Neural cell (in vitro differentiated cells): ENCODE measurements around the gene PRSS57. TPM values are rescaled to one million over a fixed set of nuclear protein-coding genes. Genes with fewer than 3 reads are reported as not detected.

ENCODE experiments used
- H2AFZ ChIP-seq: fragments of 200-600, 300-800 bp; sonication (generic), shearing (Covaris generic); 2 replicates; pipeline ENCODE4 v1.6.0; 2014; ENCODE audit warnings: low read depth, mild to moderate bottlenecking, antibody characterized with exemption, low read length, moderate library complexity
- H3F3A ChIP-seq: fragments of 200-600 bp; shearing (Covaris generic); 2 replicates; pipeline ENCODE4 v1.6.1; 2016; ENCODE audit warnings: mild to moderate bottlenecking, moderate library complexity, mixed read lengths, antibody characterized with exemption, low read length; ENCODE audit not compliant: insufficient read depth, poor library complexity, severe bottlenecking
- H3K27ac ChIP-seq: fragments of 200-600, 300-800 bp; sonication (generic), shearing (Covaris generic); 2 replicates; pipeline ENCODE4 v1.5.1; 2014; ENCODE audit warnings: mild to moderate bottlenecking, low read length, moderate library complexity
- H3K27me3 ChIP-seq: fragments of 300-800, 200-600 bp; sonication (generic), shearing (Covaris generic); 2 replicates; pipeline ENCODE4 v1.6.0; 2014; ENCODE audit warnings: mild to moderate bottlenecking, low read depth, low read length, moderate library complexity; ENCODE audit not compliant: insufficient read depth
- H3K36me3 ChIP-seq: fragments of 300-800, 200-600 bp; sonication (generic), shearing (Covaris generic); 2 replicates; pipeline ENCODE4 v1.5.1; 2014; ENCODE audit warnings: mild to moderate bottlenecking, antibody characterized with exemption, low read length, moderate library complexity; ENCODE audit not compliant: insufficient read depth
- H3K4me2 ChIP-seq: fragments of 300-800, 200-600 bp; sonication (generic), shearing (Covaris generic); 2 replicates; pipeline ENCODE4 v1.6.0; 2014; ENCODE audit warnings: mild to moderate bottlenecking, low read length
- H3K4me3 ChIP-seq: fragments of 300-800, 200-600 bp; sonication (generic), shearing (Covaris generic); 2 replicates; pipeline ENCODE4 v1.5.1; 2014; ENCODE audit warnings: mild to moderate bottlenecking, low read length, moderate library complexity
- H3K79me2 ChIP-seq: fragments of 200-600 bp; shearing (Covaris generic); replicated peaks from 2 replicates; pipeline ENCODE4 v1.6.0; 2014; ENCODE audit warnings: mild to moderate bottlenecking, low read length, moderate library complexity; ENCODE audit not compliant: insufficient read depth
- H3K9ac ChIP-seq: fragments of 300-800, 200-600 bp; sonication (generic), shearing (Covaris generic); 2 replicates; pipeline ENCODE4 v1.6.1; 2016; ENCODE audit warnings: mild to moderate bottlenecking, low read length, mixed read lengths
- H3K9me2 ChIP-seq: fragments of 200-600 bp; shearing (Covaris generic); 2 replicates; pipeline ENCODE4 v1.6.1; 2016; ENCODE audit warnings: mild to moderate bottlenecking, low read length, mixed read lengths; ENCODE audit not compliant: insufficient read depth
- H3K9me3 ChIP-seq: fragments of 200-600, 300-800 bp; sonication (generic), shearing (Covaris generic); 2 replicates; pipeline ENCODE4 v1.6.1; 2016; ENCODE audit warnings: mild to moderate bottlenecking, mixed run types, low read length, moderate library complexity, mixed read lengths
- H4K20me1 ChIP-seq: fragments of 200-600 bp; shearing (Covaris generic); 2 replicates; pipeline ENCODE4 v1.6.1; 2016; ENCODE audit warnings: mild to moderate bottlenecking, mixed run types; ENCODE audit not compliant: insufficient read depth
- CTCF ChIP-seq: fragments of 450-650 bp; IDR thresholded peaks from 2 replicates; pipeline ENCODE4 v1.5.1; 2014; ENCODE audit warnings: antibody characterized with exemption, mild to moderate bottlenecking, moderate library complexity; ENCODE audit not compliant: poor library complexity, severe bottlenecking
- EP300 ChIP-seq: fragments of 450-650 bp; conservative IDR thresholded peaks from 2 replicates; pipeline ENCODE4 v1.6.1; 2014; ENCODE audit warnings: antibody characterized with exemption, mild to moderate bottlenecking, moderate library complexity; ENCODE audit not compliant: poor library complexity, severe bottlenecking
- EZH2 ChIP-seq: fragments of 200-600, 300-800 bp; shearing (Covaris generic), sonication (generic); IDR thresholded peaks from 2 replicates; pipeline ENCODE4 v1.6.1; 2014; ENCODE audit warnings: antibody characterized with exemption, low read length, borderline replicate concordance, mild to moderate bottlenecking; ENCODE audit not compliant: insufficient read depth, poor library complexity, severe bottlenecking
- MXI1 ChIP-seq: fragments of 450-650 bp; conservative IDR thresholded peaks from 2 replicates; pipeline ENCODE4 v1.6.1; 2014; ENCODE audit warnings: antibody characterized with exemption, mild to moderate bottlenecking; ENCODE audit not compliant: poor library complexity, severe bottlenecking
- POLR2AphosphoS5 ChIP-seq: IDR thresholded peaks from 2 replicates; pipeline ENCODE4 v1.6.1; 2012
- RAD21 ChIP-seq: fragments of 450-650 bp; conservative IDR thresholded peaks from 2 replicates; pipeline ENCODE4 v1.6.1; 2014; ENCODE audit warnings: antibody characterized with exemption, mild to moderate bottlenecking, moderate library complexity
- SMC3 ChIP-seq: fragments of 450-650 bp; conservative IDR thresholded peaks from 2 replicates; pipeline ENCODE4 v1.6.1; 2014; ENCODE audit warnings: antibody characterized with exemption, mild to moderate bottlenecking, moderate library complexity; ENCODE audit not compliant: poor library complexity
- TAF1 ChIP-seq: IDR thresholded peaks from 2 replicates; pipeline ENCODE4 v1.6.1; 2012; ENCODE audit warnings: low read depth
- polyA plus RNA-seq: library from polyadenylated mRNA; depleted of rRNA; stranded (reverse); fragments of >200 nt; gene quantifications from 2 replicates; pipeline ENCODE4 v1.2.3, GENCODE V29; 2014
- TF ChIP-seq, protein P1 (sequence below): IDR thresholded peaks from 2 replicates; pipeline ENCODE4 v1.6.1; 2012; ENCODE audit warnings: borderline replicate concordance

The PRSS57 gene
- polyA plus RNA-seq, 1 donor from 2014 or later, result not detected

- Histone ChIP-seq H3K9me2 (no peaks in the 10 kb centered on the region), H3K36me3 (no peaks in the 10 kb centered on the region), H3K79me2 (no peaks in the 10 kb centered on the region), H3K4me3 (peak overlapping the region; percentile 85), H3K9me3 (no peaks in the 10 kb centered on the region), H3K27me3 (peaks cover 3% of the 10 kb centered on the region), H2AFZ (no peak overlapping the region), H3K27ac (peak overlapping the region; percentile 62), H3F3A (no peaks in the 10 kb centered on the region), H3K4me2 (peak overlapping the region; percentile 62), H4K20me1 (no peaks in the 10 kb centered on the region), H3K9ac (peak overlapping the region; percentile 88)
- TF ChIP-seq EZH2 (no peak), EP300 (peak; percentile 63), POLR2AphosphoS5 (no peak), MXI1 (peak; percentile 87), RAD21 (no peak)
- TF ChIP-seq, protein P1, sequence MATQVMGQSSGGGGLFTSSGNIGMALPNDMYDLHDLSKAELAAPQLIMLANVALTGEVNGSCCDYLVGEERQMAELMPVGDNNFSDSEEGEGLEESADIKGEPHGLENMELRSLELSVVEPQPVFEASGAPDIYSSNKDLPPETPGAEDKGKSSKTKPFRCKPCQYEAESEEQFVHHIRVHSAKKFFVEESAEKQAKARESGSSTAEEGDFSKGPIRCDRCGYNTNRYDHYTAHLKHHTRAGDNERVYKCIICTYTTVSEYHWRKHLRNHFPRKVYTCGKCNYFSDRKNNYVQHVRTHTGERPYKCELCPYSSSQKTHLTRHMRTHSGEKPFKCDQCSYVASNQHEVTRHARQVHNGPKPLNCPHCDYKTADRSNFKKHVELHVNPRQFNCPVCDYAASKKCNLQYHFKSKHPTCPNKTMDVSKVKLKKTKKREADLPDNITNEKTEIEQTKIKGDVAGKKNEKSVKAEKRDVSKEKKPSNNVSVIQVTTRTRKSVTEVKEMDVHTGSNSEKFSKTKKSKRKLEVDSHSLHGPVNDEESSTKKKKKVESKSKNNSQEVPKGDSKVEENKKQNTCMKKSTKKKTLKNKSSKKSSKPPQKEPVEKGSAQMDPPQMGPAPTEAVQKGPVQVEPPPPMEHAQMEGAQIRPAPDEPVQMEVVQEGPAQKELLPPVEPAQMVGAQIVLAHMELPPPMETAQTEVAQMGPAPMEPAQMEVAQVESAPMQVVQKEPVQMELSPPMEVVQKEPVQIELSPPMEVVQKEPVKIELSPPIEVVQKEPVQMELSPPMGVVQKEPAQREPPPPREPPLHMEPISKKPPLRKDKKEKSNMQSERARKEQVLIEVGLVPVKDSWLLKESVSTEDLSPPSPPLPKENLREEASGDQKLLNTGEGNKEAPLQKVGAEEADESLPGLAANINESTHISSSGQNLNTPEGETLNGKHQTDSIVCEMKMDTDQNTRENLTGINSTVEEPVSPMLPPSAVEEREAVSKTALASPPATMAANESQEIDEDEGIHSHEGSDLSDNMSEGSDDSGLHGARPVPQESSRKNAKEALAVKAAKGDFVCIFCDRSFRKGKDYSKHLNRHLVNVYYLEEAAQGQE, result peak; percentile 39
Measured at GRCh38 chr19:679418-680286, 15.6 kb downstream of the PRSS57 start.

GRCh38 chr19:678791-679388, 16.4 kb downstream of the PRSS57 start:
- Histone ChIP-seq H3K9ac (peak overlapping the region; percentile 88), H3K4me3 (peak overlapping the region; percentile 85), H3K36me3 (no peaks in the 10 kb centered on the region), H3K79me2 (no peaks in the 10 kb centered on the region), H3K9me3 (no peaks in the 10 kb centered on the region), H4K20me1 (no peaks in the 10 kb centered on the region), H3K27ac (peak overlapping the region; percentile 62), H3K4me2 (peak overlapping the region; percentile 62), H3K9me2 (no peaks in the 10 kb centered on the region), H3F3A (no peaks in the 10 kb centered on the region), H3K27me3 (peaks cover 3% of the 10 kb centered on the region), H2AFZ (no peak overlapping the region)
- TF ChIP-seq EP300 (no peak), MXI1 (no peak), EZH2 (no peak), RAD21 (no peak), CTCF (no peak), TAF1 (no peak), POLR2AphosphoS5 (no peak), SMC3 (no peak)
- TF ChIP-seq, protein P1, result no peak
